GM12875 (cell line): ENCODE data around the gene CCDC74B.
"Not testable (repeated sequence)": the region's sequence is repeated elsewhere in the genome, so short reads cannot be mapped to it uniquely, and the experiment has no call there.

Experiments
- H3K4me3 ChIP-seq: one replicate; pipeline ENCODE4 v1.5.1; 2011; ENCODE audit warnings: low read depth, low read length, control low read depth
- TF ChIP-seq, protein P1 (sequence below): IDR thresholded peaks from 2 replicates; pipeline ENCODE4 v1.5.1; 2011; ENCODE audit warnings: low read depth, mild to moderate bottlenecking, control low read depth, inconsistent platforms, low read length, moderate library complexity, borderline replicate concordance; ENCODE audit not compliant: insufficient read depth

Gene CCDC74B

DNA sequence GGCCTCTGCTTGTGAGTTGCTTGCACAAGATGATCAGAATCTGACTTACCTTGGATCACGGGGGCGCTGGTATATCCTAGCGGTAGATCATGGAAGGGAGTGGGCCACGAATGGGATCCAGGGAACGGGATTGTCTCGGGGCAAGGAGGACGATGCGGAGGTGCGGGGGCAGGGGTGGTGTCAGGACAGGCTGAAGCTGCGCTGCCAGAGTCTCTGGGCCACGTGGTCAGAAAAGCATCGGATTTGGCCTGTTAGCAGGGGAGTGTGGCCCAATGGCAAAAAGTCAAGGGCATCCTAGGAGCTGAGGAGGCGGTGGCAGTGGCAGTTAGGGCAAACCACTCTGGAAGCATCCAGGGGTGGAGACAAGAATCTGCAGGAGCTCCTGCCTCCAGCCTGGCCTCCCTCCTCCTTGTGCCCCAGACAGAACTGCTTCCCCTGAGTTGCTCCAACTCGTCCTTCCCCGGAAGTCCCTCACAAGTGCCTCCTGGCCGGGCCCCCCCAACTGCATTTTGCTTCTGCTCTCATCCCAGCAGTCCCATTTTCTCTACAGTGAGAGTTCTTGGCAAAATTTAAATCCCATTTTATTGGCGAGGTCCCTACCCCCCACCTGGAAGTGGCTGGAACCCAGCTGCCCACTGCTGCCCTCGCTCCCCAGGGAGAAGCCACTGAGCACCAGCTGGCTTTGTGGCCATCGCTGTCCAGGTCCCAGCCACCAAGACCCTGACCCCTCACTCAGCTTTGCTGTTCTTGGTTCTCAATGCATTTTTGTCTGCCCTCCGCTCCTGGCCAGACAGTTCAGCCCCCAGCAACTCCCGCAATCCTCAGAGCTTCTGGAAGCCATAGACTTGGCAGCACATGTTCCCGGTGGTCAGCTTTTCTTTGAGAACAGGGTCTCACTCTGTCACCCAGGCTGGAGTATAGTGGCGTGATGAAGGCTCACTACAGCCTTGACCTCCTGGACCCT, 5.6 kb upstream of the CCDC74B start:
- TF ChIP-seq, protein P1, sequence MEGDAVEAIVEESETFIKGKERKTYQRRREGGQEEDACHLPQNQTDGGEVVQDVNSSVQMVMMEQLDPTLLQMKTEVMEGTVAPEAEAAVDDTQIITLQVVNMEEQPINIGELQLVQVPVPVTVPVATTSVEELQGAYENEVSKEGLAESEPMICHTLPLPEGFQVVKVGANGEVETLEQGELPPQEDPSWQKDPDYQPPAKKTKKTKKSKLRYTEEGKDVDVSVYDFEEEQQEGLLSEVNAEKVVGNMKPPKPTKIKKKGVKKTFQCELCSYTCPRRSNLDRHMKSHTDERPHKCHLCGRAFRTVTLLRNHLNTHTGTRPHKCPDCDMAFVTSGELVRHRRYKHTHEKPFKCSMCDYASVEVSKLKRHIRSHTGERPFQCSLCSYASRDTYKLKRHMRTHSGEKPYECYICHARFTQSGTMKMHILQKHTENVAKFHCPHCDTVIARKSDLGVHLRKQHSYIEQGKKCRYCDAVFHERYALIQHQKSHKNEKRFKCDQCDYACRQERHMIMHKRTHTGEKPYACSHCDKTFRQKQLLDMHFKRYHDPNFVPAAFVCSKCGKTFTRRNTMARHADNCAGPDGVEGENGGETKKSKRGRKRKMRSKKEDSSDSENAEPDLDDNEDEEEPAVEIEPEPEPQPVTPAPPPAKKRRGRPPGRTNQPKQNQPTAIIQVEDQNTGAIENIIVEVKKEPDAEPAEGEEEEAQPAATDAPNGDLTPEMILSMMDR, result no peak
- no peak overlapping the region for H3K4me3 ChIP-seq

DNA sequence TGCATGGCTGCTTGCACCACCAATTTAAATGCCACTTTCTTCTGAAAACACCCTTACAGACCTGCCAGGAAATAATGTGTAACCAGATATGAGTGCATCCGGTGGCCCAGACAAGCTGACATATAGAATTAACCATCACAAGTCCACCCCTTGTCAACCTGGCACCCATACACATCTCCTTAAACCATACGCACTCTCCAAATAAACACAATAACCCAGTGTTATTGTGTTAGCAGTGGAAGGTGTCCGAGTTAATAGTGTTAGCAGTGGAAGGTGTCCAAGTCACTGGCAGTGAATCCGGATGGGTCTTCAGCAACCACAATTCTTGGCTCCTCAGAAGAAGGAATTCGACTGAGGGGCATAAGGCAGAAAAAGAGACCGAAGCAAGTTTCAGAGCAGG, 3.6 kb upstream of the CCDC74B start:
- not testable (repeated sequence) for H3K4me3 ChIP-seq

DNA sequence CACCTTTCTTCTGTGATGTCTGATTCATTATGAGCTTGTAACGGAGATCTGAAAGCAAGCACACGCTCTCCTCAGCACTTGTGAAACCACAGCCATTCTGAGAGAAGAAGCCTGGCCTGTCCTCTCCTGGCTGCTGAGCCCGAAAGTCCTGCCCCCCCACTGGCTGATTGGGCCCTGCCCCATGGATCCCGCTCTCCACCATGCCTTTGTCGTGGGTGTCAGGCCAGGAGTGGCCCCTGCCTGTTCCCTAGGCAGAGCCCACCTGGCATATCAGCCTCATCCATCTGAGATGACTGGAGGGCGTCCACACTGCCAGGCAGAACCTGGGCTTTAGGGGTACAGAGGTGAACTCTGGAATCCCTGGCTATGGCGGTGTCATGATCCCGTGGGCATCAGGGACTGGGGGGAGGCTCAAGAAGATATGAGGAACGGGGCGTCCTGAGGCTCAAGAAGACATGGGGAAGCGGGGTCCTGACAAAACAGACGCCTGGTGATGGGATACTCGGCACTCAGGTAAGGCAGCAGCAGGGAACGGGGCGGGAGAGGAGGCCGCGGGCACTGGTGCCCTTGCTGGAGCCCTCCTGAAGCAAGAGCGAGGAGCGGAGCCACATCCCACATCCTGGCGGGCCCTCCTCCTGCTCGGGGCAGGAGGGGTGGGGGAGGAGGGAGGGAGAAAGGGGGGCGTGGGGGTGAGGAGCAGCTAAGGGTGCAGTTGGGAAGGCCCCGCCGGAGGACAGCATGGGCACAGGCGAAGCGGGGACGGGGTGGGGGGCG, 1.5 kb downstream of the CCDC74B start:
- H3K4me3 ChIP-seq, result not testable (repeated sequence)

DNA sequence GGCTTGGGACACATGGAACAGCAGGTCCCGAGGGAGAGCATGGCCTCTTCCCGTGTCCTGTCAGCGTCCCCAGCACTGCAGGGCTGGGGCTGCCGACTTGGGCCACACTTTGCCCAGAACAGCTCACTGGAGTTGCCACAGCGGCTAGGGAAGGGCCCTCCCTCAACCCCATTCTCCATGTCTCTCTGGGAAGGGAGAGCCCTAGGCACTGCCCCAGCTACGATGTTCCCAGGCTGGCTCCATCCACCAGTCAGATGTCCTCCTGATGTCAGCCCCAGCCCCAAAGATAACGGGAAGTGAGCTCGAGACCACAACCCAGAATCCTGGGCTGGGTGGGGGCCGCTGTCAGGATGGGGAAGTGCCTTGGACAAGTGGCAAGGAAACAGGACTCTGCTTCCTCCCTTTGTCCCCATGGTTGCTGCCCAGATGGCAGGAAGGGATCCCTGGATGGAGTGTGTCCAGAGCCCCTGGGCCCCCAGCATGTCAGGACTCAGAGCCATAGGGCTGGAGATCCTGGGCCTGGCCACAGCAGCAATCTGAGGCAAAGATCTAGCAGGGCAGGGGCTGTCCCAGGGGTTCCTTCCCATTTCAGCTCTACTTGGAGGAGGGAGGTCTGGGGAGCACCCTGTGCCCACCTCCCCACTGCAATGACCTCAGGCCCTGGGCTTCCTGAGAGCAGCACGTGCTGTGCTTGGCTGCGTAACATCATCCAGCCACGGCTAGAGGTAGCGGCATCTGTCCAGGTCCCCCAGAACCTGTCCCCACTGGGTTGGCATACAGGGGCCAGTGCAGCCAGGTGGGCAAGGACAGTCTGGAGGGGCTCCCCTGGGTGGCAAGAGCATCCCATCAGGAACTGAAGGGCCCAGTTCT, 2.3 kb downstream of the CCDC74B start:
- not testable (repeated sequence) for H3K4me3 ChIP-seq

DNA sequence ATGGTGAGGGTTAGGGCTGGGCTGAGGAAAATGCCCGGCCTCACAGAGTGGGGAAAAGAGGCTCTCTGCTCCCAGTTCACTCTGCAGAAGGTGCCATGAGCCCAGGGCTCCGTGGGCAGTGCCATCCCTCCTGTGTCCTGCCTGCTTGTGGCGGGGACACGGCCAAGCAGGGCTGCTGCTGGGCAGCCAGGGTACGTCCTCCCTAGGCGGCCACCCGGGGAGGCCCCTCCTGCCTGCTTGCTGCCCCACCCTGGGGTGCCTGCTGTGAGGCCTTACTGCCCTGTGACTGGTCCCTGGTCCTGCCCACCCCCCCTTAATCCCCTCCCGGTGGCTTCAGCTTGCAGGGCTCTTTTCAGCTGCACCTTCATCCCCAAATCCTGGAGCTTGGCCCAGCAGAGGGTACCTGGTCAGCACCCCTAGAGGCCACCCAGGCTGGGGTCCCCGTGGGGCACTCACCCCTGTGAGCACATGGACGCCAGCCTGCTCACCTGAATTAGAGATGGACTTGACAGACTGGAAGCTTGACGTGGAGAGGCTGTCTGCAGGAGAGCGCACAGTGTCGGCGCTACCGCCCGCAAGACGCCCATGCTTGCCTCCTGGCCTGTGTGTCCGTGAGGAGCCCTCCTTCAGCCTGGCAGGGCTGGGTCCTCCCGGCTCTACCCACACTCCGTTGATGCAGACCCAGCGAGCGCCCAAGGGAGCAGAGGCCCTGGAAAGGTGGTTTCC, 3.1 kb downstream of the CCDC74B start:
- not testable (repeated sequence) for H3K4me3 ChIP-seq

DNA sequence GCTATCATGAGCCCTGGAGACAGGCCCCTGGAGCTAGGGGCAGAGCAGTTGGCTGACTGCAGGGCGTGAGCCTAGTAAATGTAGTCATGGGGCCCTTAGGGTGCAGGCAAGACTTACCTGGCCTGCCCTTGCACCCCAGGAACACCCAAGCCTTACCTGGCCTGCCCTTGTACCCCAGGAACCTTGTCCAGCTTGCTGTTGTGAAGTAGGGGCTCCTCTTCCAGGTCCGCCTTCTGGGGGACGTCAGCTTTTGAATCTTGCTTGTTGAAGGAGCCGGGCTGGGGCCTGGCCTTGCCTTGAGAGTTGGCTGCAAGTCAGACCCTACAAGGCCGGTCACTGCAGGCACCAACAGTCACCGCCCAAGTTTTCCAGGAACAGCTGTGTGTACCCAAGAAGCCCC, 3.9 kb downstream of the CCDC74B start:
- not testable (repeated sequence) for H3K4me3 ChIP-seq

DNA sequence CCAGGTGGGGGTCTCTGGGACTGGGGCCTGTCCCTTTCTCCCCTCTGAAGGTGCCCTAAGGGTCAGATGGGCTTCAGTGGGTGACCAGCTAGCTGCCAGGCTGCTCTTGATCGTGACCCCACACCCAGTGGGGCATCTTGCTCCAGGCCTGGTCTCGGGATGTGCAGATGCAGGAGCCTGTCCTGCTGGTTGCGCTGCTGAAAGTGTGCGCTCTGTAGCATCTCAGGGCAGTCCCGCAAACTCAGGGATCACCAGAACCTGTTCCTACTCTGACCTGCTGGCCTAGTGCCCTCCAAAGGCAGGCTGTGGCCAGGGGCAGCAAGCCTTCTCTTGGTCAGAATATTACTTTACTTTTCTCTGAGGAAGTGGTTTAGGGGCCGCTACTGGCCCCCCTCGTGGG, 4.4 kb downstream of the CCDC74B start:
- H3K4me3 ChIP-seq, result not testable (repeated sequence)

DNA sequence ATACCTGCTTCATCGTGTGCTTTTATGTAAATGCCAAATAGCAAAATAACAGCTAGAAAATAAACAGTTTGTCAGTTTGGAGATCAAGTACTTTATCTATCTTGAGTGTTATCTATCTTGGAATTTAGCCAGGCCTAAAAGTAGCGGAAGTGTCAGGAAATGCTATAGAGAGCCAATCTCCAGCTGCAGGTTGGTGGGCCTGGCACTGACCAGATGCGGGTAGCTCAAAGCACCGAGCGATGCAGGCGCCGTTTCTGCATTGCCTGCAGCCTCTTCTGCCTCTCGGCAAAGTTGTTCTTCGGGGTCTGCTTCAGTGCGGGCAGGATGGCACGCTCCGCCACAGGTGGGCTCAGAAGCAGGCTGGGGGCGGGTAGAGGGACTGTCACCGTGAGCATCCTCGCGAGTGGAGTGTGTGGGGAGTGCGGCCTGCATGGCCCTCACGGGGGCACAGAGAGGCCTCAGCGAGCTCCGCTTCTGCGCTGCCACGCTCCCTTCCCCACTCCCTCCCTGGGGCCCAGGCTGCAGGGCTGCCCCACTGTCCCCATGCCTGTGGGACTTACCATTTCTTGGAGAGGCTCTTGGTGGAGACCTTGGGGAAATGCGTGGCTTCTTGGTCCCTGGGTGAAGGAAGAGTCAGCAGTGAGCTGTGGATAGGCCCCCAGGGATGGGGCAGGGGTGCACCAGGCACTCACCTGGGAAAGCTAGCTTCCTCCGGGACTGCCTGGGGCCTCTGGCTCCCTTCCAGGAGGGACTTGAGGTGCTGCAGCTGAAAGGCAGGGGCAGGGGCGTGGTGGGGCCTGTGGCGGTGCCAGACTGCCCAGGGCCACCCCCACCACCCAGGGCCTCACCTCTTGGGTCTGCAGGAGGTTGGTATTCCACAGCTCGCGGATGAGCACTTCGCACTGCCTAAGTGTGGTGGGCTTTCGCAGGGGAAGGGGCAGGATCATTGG, 5.3 kb downstream of the CCDC74B start:
- H3K4me3 ChIP-seq, result not testable (repeated sequence)

DNA sequence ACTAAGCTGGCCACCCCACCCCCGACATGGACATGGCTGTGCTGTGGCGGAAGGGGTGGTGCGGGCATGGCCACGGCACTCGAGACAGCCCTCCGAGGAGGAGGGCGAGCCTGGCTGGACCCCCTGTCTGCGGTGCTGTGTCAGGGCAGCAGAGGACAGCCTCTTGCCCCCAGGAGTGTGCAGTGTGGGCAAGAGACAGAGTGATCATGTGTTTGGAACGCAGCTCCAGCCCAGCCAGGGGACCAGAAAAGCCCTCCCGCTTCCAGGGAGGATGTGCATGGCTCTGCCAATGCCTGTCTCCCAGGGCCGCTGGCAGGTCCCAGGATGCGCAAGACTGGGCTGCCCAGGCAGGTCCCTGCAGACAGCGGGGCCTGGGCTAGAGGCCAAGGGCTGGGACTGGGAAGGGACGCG, 6.1 kb downstream of the CCDC74B start:
- H3K4me3 ChIP-seq, result not testable (repeated sequence)

DNA sequence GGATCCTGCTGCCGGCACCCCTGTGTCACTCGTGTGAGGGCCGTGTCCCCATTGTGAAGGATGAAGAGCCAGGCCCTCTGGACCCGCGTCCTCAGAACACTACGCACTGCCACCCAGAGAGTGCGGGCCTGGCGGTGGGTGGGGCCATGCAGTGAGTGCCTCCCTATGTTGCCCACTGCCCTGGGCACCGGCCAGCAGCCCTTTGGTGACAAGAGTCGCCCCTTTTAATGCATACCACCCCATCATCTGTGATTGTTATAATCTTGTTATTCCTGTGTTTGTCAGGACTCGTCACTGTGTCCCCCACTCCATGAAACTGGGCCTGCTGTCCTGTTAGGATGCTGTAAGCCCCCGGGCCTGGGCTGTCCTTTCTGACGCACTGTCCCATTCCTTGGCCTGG, 6.6 kb downstream of the CCDC74B start:
- not testable (repeated sequence) for H3K4me3 ChIP-seq

DNA sequence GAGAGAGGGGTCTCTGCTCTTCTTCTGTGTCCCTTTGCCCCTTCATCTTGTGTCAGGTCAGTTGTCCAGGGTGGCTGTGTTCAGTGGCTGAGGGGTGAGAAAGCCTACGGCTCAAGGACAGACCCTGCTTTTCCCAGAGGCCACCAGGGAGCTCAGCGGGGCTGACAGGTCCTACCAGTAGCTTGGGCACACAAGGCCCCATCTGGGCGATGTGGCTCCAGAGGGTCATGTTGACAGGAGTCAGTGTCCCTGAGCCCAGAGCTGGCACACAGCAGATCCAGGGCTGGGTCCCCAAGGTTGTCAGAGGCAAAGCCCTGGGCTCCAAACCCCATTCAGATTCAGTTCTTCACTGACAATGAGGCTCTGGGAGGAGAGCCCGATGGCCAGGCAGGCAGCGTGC, 7.8 kb downstream of the CCDC74B start:
- H3K4me3 ChIP-seq, result not testable (repeated sequence)

DNA sequence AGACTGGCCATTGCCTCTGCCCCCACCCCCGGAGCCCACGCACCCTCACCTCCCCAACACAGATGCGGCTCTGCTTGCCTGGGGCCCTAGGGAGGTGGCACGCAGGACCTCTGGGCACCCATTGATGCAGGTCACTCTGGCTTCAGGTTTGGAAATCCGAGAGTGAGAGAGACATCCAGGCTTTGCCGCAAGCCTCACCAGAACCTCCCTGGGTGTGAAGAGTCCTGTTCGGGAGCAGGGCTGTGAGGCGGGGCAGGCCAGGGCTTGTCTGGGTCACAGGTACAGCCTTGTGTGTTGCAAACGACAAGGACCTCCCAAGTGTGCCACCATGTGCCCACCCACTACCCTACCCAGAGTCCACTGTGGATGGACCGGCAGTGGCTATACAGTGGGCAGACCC, 8.4 kb downstream of the CCDC74B start:
- not testable (repeated sequence) for H3K4me3 ChIP-seq
